Epithelial cell of prostate (primary cell): ENCODE results near the gene RAC3.

Experiments
- DNase-seq: peaks from one replicate; pipeline ENCODE4 v3.0.0-alpha.2; 2011; ENCODE audit warnings: low read depth, low spot score
- H3K27ac ChIP-seq: fragments of 450-650 bp; 2 replicates; pipeline ENCODE4 v1.5.1; 2017; ENCODE audit warnings: mild to moderate bottlenecking

Gene RAC3

DNA sequence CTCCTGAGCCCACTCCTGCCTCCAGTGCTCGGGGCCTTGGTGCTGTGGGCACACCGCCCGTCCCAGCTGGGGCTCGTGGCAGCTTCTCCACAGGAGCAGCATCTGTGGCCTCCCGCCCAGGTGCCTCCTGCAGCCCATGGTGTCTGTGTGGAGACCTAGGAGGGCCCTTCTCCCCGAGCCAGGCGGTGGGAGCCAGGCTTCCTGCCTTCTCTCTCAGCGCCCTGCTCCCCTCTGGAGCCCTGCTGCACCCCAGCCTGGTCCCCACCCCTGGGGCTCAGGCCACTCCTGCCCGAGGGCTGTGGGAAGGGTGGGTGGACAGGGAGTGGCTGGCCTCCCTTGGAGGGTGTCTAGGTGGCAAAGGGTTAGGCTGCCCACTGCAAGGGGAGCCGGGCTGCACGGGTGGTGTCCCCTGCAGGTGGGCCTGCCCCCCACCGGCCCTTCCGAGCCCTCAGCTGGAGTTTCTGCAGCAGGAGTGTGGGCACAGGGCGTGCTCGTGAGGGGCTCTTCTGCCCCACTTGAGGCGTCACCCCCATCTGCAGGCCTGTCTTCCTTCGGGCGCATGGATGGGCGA is 19.8 kb upstream of the RAC3 start:
- H3K27ac ChIP-seq, result no peak overlapping the region
- DNase-seq, result no peak

DNA sequence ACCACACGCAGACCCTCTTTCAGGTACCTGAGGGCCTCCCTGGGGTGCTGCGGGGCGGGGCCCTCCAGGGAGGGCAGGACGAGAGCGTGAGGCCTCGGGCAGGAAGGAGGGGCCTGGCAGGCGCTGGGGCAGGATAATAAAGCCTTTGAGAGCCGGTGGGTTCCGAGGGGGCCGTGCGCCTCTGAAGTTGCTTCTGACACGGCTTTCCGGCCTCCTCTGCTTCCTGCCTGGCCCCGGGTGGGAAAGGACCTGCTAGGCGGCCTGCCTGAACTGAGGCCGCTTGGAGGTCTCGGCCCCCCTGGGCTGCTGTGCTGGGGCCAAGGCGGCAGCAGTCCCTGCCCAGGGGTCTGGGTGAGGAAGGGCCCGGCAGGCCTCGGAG is 19.2 kb upstream of the RAC3 start:
- H3K27ac ChIP-seq, result no peak overlapping the region
- no peak for DNase-seq

DNA sequence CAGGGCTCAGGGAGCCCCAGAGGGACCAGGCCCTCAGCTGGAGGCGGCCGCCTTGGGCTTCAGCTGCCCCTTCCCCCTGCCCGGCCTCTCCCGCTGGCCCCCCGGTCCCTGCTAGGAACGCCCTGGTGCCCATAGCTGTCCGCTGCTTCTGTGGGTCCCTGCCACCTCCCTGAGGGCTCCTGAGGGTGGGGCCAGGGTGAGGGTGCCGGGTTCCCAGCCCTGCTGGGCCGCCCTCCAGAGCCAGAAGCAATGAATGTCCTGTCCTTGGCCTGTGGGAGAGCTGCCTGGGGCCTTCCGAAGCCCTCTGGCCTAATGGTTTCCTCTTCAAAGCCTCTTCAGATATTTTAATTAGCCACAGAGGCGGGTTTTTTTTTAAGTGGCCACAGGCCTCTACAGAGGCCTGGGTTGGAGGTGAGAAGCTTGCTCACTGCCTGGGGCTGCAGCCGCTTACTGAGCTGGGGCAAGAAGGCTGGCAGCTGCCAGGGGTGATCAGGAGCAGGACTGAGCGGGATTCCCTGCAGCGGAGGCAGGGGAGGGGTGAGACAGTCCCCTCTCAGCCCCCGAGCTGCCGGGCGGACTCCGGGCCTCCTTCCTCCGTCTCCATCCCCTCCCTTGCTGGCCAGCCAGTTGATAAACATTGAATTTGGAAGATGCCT is 18.7 kb upstream of the RAC3 start:
- no peak overlapping the region for H3K27ac ChIP-seq
- no peak for DNase-seq

DNA sequence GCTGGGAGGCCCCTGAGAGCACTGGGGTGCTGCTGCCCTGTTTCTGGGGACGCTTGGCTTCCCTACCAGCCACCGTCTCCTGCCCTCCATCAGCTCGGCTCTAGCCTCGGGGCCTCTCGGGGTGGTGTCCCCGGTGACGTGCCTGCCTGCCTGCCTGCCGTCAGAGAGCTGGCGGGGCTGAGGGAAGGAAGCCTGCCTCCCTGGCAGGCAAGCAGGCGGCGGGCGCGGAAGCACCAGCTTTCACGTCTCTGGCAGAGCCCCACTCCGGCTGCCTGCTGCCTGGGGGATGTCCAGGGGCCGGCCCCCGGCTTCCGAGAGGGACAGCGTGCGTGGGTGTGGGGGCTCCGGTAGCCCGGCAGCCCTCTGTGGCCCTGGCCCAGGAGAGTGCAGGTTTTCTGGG is 18.1 kb upstream of the RAC3 start:
- no peak overlapping the region for H3K27ac ChIP-seq
- DNase-seq, result no peak

DNA sequence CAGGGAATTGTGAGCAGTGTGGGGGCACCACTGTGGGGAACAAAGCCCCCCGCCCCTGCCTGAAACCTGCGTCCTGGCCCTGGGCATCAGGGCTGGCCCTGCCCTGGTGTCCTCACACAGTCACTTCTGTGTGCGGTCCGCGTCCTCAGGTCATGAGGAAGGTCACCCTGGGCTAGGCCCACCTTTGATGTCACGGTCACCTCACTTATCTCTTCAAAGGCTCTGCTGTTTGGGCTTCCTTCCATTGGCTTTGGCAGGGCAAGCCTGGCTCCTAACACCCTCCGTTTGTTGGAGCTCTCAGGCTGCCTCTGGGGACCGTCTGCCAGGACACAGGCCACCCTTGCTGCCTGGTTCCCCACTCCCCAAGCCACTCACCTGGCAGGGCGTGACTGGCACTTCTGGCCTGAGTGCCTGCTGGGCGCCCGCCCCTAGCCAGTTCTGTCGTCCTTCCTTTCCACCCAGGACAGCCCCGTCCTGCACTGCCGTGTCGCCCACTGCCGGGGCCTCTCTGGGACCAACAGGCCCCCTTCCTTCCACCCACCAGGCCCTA is 17.6 kb upstream of the RAC3 start:
- no peak overlapping the region for H3K27ac ChIP-seq
- no peak for DNase-seq

DNA sequence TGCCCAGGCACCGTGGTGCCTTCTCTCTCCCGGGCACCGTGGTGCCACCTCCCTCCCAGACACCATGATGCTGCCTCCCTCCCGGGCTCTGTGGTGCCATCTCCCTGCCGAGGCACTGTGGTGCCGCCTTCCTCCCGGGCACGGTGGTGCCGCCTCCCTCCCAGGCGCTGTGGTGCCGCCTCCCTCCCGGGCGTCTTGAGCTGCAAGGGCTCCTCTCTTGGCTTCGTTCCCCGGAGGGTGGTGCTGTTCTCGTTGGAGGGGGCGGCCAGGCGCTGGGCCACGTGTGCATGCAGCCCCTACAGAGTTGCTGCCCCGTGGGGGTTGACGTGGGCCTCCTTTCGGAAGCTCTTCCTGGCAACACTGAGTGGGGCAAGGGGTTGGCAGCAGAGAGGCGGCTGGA is 17.0 kb upstream of the RAC3 start:
- no peak for DNase-seq
- no peak overlapping the region for H3K27ac ChIP-seq

DNA sequence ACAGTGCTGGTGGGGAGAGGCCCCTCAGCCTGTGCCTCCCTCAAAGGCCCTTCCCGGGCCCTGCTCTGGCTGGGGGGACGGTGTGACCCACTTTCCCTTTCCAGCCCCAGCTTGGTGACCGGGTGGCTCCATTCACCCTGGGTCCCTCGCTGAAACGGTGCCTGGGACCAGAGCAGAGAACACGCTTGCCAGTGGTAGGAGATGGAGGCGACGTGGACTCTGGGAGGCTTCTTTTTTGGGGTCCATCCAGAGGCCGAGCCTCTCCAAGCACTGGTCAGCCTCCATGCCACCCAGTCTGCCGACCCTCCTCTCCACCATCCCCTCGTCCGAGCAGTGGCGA is 16.5 kb upstream of the RAC3 start:
- no peak overlapping the region for H3K27ac ChIP-seq
- no peak for DNase-seq

DNA sequence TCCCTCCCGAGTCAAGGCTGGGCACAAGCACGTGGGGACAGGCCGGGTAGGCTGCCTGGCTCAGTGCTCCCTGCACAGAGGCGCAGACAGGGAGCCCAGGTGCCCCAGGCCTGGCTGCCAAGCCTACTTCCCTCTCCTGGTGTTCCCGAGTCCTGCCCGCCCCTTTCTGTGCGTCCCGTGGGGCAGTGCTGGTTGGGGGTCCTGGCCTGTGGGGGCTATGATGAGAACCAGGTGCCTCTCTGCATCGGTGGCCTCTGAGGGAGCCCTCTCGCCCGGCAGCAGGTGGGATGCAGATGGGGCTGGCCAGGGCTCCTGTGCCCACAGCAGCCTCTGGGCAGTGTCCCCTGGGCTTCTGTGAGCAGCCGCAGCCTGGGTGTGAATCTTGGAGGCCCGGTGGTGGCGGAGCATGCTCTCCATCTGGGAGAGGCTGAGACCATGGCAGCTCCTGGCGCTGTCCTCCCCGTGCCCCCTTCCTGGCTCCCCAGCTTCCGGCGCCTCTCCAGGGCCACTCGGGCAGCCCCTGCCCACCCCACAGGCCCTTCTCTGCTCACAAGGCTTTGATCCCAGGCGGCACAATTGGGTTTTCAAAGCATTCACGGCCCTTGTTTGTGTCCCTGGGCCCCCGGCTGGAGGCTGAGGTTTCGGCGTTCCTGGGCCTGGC is 16.0 kb upstream of the RAC3 start:
- H3K27ac ChIP-seq, result no peak overlapping the region
- no peak for DNase-seq

DNA sequence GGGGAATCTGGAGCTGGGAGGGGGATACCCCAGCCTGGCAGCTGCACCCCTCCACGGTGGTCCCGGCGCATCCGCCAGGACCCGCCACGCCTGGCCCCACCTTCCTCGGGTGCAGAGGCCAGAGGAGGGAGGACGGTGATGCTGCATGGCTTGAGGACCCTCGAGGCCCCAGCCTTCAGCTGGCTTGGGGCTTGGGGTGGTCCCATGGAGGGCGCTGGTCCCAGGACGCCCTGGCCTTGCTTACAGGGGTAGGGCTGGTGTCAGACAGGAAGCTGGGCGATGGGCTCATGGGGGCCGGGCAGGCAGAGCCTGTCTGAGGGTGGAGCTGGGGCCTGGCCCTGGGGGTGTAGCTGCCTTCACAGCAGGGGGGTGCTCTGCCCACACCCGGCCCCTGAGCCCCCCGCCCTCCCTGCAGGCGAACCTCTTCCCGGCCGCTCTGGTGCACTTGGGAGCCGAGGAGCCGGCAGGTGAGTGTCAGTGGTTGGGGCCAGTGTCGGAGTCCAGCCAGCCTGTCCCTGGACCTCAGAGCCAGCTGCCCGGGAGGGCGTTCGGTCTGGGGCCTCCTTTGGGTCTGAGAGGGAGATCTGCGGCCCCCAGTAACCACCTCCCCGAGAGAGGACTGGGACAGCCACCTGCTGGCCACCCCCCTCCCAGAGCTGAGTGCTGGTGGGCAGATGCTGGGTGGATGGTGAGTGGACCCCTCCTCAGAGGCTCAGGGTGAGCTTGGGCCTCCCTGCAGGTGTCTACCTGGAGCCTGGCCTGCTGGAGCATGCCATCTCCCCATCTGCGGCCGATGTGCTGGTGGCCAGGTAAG is 15.2 kb upstream of the RAC3 start:
- H3K27ac ChIP-seq, result no peak overlapping the region
- DNase-seq, result no peak

DNA sequence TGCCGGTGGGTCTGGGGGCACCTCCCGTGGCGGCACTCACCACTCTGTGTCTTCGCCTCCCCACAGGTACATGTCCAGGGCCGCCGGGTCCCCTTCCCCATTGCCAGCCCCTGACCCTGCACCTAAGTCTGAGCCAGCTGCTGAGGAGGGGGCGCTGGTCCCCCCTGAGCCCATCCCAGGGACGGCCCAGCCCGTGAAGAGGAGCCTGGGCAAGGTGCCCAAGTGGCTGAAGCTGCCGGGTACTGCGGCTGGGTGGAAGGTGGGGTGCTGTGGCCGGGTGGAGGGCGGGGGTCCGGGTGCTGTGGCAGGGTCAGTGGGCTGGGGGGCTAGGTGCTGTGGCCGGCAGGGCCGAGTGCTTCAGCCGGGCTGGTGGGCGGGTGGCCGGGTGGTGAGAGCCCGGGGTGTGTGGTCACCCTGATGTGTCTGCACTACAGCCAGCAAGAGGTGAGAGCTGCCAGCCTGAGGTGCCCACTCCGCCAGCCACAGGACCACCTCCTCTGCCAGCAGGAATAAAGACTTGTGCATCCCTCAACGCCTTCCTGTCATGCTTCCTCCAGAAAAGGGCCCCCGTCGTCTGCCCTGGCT is 14.5 kb upstream of the RAC3 start:
- DNase-seq, result no peak
- H3K27ac ChIP-seq, result no peak overlapping the region

DNA sequence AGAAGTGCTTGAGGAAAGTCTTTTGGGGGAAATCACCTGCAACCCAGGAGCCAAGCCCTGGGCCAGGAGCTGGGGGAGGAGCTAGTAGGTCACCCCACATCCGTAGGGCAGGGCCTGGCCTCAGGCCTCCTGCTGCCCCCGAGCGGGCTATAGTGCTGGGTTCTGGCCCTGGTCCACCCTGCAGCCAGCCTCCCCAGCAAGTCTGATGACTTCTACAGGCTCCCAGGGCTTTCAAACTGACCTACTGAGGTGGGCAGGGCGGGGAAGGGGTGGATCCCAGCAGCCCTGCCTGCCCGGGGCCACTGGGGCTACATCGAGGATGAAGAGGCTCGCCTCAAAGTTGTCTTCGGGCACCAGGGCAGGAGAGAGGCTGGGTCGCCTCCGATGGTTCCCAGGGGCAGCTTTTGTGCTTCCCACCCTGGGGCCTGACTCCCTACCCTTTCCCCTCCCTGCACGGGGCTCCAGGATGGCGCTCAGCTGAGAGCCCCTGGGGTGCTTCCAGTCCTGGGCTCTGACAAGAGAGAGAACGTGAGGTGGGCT is 13.8 kb upstream of the RAC3 start:
- no peak for DNase-seq
- H3K27ac ChIP-seq, result no peak overlapping the region

DNA sequence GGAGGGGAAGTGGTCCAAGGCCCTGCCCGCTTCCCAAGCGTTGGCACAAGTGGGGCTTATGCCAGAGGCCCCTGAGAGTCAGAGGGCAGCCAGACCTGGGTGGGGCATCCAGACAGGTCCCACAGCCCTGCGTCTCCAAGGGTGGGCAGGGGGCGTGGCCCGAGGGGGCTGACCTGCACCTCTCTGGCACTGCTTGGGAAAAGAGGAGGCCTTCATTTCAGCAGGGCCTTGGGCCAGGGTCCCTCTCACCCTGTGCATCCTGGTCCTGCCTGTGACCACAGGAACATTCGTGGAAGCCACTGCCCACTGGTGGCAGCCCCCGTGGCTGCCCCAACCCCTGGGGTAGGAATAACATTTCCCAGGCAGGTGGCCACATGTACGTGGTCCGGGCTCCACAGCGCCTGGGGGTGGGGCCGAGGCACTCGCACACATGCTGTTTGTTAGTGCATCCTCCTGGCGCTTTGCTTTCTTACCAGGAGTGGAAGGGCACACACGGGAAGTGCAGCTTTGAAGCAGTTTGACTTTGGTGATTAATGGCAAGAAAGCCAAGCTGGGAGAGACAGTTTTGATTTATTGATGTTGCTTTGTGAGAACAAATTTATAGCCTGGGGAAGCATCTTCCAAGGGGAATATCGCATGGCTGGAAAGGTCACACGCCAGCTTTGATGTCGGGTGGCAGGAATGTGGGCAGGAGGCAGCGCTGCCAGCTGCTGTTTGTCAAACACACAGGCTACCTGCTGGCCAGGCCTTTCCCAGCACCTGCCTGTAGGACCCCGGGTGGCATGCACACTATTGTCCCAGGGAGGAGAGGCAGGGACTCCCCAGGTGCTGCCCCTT is 13.1 kb upstream of the RAC3 start:
- DNase-seq, result no peak
- H3K27ac ChIP-seq, result no peak overlapping the region

DNA sequence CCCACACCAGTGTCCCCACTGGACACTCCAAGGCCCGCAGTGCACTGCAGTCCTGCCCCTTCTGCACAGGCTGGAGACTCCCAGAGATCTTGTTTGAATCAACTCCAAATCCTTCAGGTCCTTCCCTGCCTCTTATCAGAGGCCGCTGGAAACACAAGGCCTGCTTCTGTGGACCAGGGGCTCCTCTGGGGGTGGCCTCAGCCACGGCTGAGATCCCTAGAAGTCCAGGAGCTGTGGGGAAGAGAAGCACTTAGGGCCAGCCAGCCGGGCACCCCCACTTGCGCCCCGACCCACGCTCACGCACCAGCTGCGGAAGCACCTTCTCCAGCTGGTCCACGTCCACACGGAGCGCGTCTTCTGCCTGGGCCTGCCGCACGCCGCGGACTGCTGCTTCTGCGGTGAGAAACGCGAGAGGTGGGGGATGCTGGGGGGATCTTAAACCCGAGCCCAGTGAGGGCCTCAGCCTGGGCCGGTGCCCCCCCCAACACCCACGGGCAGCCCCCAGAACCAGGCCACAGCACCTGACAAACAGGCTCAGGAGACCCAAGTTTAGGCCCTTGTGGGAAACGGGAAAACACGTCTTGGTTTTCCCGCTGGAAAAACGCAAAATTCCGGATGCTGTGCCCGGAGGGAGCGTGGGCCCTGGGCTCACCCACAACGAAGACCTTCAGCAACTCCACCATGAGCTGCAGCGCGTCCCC is 12.3 kb upstream of the RAC3 start:
- DNase-seq, result no peak
- no peak overlapping the region for H3K27ac ChIP-seq

DNA sequence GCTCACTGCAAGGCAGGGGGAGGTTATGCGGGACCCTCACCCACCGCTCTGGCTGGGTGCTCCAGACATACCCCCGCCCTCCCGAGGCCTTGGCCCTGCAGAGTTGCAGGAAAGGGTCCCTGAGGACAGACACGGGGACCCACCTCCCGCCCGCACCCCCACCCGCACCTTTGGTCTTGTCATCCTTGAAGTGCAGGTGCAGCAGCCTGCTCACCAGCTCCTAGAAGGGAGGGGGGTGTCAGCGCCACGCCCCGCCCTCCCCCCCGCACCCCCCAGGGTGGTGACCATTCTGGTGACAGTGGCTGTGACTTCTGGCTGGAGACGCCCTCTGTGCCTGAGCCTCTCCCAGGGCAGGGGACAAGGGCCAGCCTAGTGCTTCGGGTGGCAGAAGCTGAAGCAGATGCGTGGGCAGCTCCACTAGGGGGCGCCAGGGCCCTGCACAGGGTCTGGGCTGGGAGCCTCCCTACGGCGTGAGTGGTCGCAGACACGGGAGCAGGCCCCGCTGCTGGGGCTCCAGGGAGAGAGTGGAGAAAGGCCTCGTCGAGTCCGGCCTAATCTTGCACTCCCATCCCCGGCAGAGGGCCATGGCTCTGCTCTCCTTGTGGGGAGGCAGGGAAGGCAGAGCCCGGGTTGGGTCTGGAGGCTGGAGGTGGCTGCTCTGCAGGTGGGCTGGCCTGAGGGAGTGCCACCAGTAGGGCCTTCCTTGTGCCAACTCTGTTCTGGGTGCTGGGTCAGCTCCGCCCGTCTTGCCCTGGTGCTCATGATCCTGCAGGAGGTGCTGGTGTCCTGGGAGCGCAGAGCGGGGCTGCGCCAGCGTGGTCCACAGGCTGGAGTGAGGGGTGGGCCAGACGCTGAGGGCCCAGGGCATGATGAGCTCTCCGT is 11.5 kb upstream of the RAC3 start:
- H3K27ac ChIP-seq, result no peak overlapping the region
- no peak for DNase-seq

DNA sequence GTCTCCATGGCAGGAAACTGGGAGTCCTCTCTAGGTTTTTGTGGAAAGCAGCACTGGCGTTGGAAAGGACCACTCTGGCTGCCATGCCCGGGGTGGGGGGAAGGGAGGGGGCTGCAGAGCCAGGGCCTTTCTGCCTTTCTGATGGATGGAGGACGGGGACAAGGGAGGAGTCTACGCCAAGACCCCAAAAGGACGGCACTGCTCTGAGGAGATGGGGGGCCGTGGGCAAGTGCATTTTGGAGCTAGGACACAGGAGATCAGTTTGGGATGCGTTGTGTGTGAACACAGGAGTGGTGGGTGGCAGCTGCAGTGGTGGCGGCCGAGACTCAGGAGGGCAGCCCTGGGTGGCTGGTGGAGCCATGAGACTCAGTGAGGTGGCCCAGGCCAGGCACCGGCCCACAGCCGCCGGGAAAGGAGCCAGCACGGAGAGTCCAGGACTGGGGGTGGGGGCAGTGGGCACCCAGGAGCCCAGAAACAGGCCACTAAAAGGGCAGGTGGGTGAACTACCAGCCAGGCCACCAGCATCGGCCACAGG is 10.8 kb upstream of the RAC3 start:
- H3K27ac ChIP-seq, result no peak overlapping the region
- no peak for DNase-seq

DNA sequence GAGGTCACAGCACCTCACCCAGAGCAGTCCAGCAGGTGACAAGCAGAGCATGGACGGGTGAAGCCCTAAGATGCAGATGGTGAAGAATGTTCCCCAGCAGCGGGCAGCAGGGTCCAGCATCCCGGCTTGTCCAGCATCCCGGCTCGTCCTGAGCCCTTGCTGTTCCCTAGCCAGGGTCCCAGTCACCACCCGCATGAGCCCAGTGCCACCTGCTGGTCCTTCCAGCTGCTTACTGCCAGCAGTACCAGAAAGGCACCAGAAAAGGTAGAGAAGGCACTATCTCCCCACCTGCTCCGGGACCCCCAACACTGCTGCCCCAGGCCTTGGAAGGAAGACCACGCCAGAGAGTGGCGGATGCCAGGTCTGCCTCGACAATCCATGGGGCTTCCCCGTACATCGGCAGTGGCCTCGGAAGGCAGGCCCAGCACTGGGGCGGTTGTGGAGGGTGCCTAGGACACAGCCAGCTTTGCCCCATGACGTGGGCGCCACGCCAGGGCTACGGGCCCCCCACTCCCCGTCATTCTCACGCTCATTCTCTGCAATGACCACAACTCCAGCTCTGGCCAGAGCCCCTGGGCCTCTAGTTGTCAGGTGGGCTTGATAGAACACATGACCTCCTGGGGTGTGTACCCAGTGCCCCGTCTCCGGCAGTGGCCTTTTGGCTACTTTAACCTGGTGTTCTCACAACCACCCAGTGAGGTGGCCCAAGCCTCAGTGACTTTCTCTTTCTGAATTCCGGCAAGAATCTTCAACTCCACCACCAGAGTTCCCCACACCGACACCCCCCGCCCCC is 10.2 kb upstream of the RAC3 start:
- H3K27ac ChIP-seq, result peak overlapping the region; percentile 17
- no peak for DNase-seq

DNA sequence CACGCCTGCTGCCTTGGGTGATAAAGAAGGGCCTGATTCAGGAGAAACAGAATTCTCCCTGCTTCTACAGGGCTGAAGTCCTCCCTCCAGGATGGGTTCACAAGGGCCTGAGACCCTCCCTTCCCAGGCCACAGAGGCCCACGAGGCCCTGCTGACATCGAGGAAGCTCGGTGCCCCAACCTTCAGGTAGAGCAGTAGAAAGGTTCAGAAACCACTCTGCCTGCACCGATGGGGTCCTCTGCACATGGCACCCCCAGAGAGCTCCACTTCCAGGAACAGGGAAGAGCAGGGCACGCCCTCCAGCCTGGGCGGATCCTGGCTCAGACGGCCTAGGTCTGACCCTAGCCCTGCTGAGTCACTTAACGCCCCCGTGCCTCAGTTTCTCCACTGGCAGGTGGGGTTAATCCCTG is 9.6 kb upstream of the RAC3 start:
- peak overlapping the region; percentile 17 for H3K27ac ChIP-seq
- no peak for DNase-seq
